Middle frontal gyrus (tissue), 1 donor: ENCODE measurements around the gene C16orf78.
"Not testable (repeated sequence)": the region's sequence is repeated elsewhere in the genome, so short reads cannot be mapped to it uniquely, and the experiment has no call there.

Experiments
- DNase-seq: peaks from one replicate; pipeline ENCODE4 v3.0.0-alpha.2; 2015; ENCODE audit warnings: low spot score; ENCODE audit errors: extremely low spot score

Gene C16orf78

GRCh38 chr16:49349446-49350168, 24.0 kb upstream of the C16orf78 start:
- no peak for DNase-seq

- DNase-seq: peak; percentile 49
Observed at GRCh38 chr16:49350265-49351095, 23.1 kb upstream of the C16orf78 start.

- DNase-seq: no peak
Observed at GRCh38 chr16:49351096-49351487, 22.5 kb upstream of the C16orf78 start.

- no peak for DNase-seq
Observed at GRCh38 chr16:49352892-49353291, 20.7 kb upstream of the C16orf78 start.

GRCh38 chr16:49353680-49354079, 19.9 kb upstream of the C16orf78 start:
- no peak for DNase-seq

GRCh38 chr16:49354101-49354500, 19.5 kb upstream of the C16orf78 start:
- DNase-seq: no peak

- DNase-seq: no peak
Observed at GRCh38 chr16:49354991-49355390, 18.6 kb upstream of the C16orf78 start.

- no peak for DNase-seq
Observed at GRCh38 chr16:49355933-49356665, 17.5 kb upstream of the C16orf78 start.

GRCh38 chr16:49356728-49357488, 16.7 kb upstream of the C16orf78 start:
- DNase-seq: no peak

- DNase-seq: no peak
Observed at GRCh38 chr16:49359591-49359990, 14.0 kb upstream of the C16orf78 start.

- DNase-seq: not testable (repeated sequence)
Observed at GRCh38 chr16:49361731-49362130, 11.9 kb upstream of the C16orf78 start.

- no peak for DNase-seq
Observed at GRCh38 chr16:49362230-49362629, 11.4 kb upstream of the C16orf78 start.

GRCh38 chr16:49365711-49366509, 7.7 kb upstream of the C16orf78 start:
- DNase-seq: no peak

GRCh38 chr16:49366669-49367068, 6.9 kb upstream of the C16orf78 start:
- no peak for DNase-seq

- no peak for DNase-seq
Observed at GRCh38 chr16:49369651-49370611, 3.7 kb upstream of the C16orf78 start.

GRCh38 chr16:49376206-49376605, 2.6 kb downstream of the C16orf78 start:
- DNase-seq: no peak

- no peak for DNase-seq
Observed at GRCh38 chr16:49377196-49377755, 3.7 kb downstream of the C16orf78 start.

- DNase-seq: no peak
Observed at GRCh38 chr16:49378238-49378637, 4.6 kb downstream of the C16orf78 start.

- no peak for DNase-seq
Observed at GRCh38 chr16:49378816-49379215, 5.2 kb downstream of the C16orf78 start.
